Endothelial cell of umbilical vein (primary cell): ENCODE results near the gene BABAM2. TPM values are rescaled to one million over a fixed set of nuclear protein-coding genes. Genes with fewer than 3 reads are reported as not detected.
A peak's percentile ranks its signal among the peaks of the same experiment; 100 is the strongest.

ENCODE experiments used
- BruUV-seq: library from RNA; stranded (reverse); fragments of 400-500 nt; replicated peaks from 2 replicates; lab custom pipeline; 2021; lab: Mats Ljungman, UMichigan
- CTCF ChIA-PET: fragments of 300-600, 350-600 bp; sonication (Branson Sonifier 250); formaldehyde crosslinking; loops from one replicate; lab custom pipeline; 2021; ENCODE audit warnings: antibody characterized with exemption, inconsistent platforms; lab: Charles Lee
- POLR2A ChIA-PET: fragments of 300-600, 350-600 bp; sonication (Branson Sonifier 250); formaldehyde crosslinking; loops from one replicate; lab custom pipeline; 2021; ENCODE audit warnings: antibody characterized with exemption, inconsistent platforms; lab: Charles Lee
- DNase-seq: peaks from one replicate; pipeline ENCODE4 v3.0.0-alpha.2; 2011; ENCODE audit warnings: low read depth, low spot score
- FAIRE-seq: peaks from 2 replicates; lab custom pipeline; 2011; peaks lifted over from hg19 to GRCh38; lab: Jason Lieb, UNC
- H2AFZ ChIP-seq: 2 replicates; pipeline ENCODE4 v1.6.0; 2012; ENCODE audit warnings: low read depth, low read length, control low read depth, inconsistent platforms
- H3K27ac ChIP-seq: 2 replicates; pipeline ENCODE4 v1.5.1; 2011; ENCODE audit warnings: low read depth, mild to moderate bottlenecking, control low read depth, low read length, moderate library complexity; ENCODE audit not compliant: insufficient read depth
- H3K27me3 ChIP-seq, 2 experiments: 2 replicates each; pipeline versions ENCODE4 v1.6.0 to v1.6.1; 2011; ENCODE audit warnings: low read length in 2 of 2, mixed read lengths in 1 of 2; ENCODE audit not compliant: control insufficient read depth in 2 of 2, insufficient read depth in 2 of 2
- H3K36me3 ChIP-seq, 2 experiments: 2 replicates in 1 of 2; 3 replicates in 1 of 2; pipeline ENCODE4 v1.5.1; 2011; ENCODE audit warnings: low read length in 2 of 2, mild to moderate bottlenecking in 1 of 2, moderate library complexity in 1 of 2; ENCODE audit not compliant: control insufficient read depth in 2 of 2, insufficient read depth in 2 of 2; ENCODE audit errors: extremely low read depth in 1 of 2
- H3K4me1 ChIP-seq: 3 replicates; pipeline ENCODE4 v1.5.1; 2011; ENCODE audit warnings: mild to moderate bottlenecking, low read length; ENCODE audit not compliant: control insufficient read depth, insufficient read depth; ENCODE audit errors: extremely low read depth
- H3K4me2 ChIP-seq: 2 replicates; pipeline ENCODE4 v1.6.1; 2011; ENCODE audit warnings: low read length, control low read depth, mixed read lengths; ENCODE audit not compliant: insufficient read depth
- H3K4me3 ChIP-seq, 3 experiments: fragments of 200-600 bp in 1 of 3; sonication (generic), shearing (Covaris generic) in 1 of 3; replicated peaks in 1 of 3; 2 replicates each; pipeline ENCODE4 v1.5.1; 2011 to 2016; ENCODE audit warnings: control low read depth in 3 of 3, low read length in 3 of 3, mild to moderate bottlenecking in 2 of 3, inconsistent platforms in 1 of 3, low read depth in 1 of 3, moderate library complexity in 1 of 3; ENCODE audit not compliant: insufficient read depth in 1 of 3
- H3K79me2 ChIP-seq: 2 replicates; pipeline ENCODE4 v1.6.0; 2012; ENCODE audit warnings: low read length, inconsistent platforms; ENCODE audit not compliant: control insufficient read depth, insufficient read depth
- H3K9ac ChIP-seq: replicated peaks from 2 replicates; pipeline ENCODE3; 2011; ENCODE audit warnings: low read length, control low read depth; ENCODE audit not compliant: insufficient read depth; ENCODE audit errors: extremely low read depth
- H3K9me1 ChIP-seq: replicated peaks from 3 replicates; pipeline ENCODE4 v1.6.0; 2011; ENCODE audit warnings: mild to moderate bottlenecking, low read length; ENCODE audit not compliant: control insufficient read depth, insufficient read depth; ENCODE audit errors: extremely low read depth
- H3K9me3 ChIP-seq: replicated peaks from 2 replicates; pipeline ENCODE4 v1.5.1; 2012; ENCODE audit warnings: low read length, inconsistent platforms; ENCODE audit not compliant: control insufficient read depth, insufficient read depth
- H4K20me1 ChIP-seq: replicated peaks from 2 replicates; pipeline ENCODE3; 2011; ENCODE audit warnings: mild to moderate bottlenecking, low read length; ENCODE audit not compliant: control insufficient read depth, insufficient read depth; ENCODE audit errors: extremely low read depth
- CTCF ChIP-seq, 2 donors: IDR thresholded peaks; 1 replicate in 1 of 2; 2 replicates in 1 of 2; pipeline ENCODE4 v1.5.1; 2011; ENCODE audit warnings: low read length in 2 of 2, mild to moderate bottlenecking in 2 of 2, moderate library complexity in 2 of 2, control low read depth in 1 of 2, inconsistent platforms in 1 of 2, low read depth in 1 of 2; ENCODE audit not compliant: insufficient read depth in 1 of 2; ENCODE audit errors: extremely low read depth in 1 of 2
- FOS ChIP-seq: IDR thresholded peaks from 2 replicates; pipeline ENCODE4 v1.6.1; 2011; ENCODE audit warnings: mild to moderate bottlenecking, low read length, moderate library complexity, borderline replicate concordance; ENCODE audit not compliant: insufficient read depth
- GATA2 ChIP-seq: IDR thresholded peaks from 2 replicates; pipeline ENCODE4 v1.7.0; 2011; ENCODE audit warnings: low read depth, mild to moderate bottlenecking, moderate library complexity, mixed read lengths, low read length; ENCODE audit not compliant: insufficient read length, insufficient read depth
- JUN ChIP-seq: IDR thresholded peaks from 2 replicates; pipeline ENCODE4 v1.6.1; 2011; ENCODE audit warnings: borderline replicate concordance, low read depth; ENCODE audit not compliant: insufficient read length, insufficient read depth
- MYC ChIP-seq: IDR thresholded peaks from one replicate; pipeline ENCODE4 v1.6.1; 2011; ENCODE audit warnings: mild to moderate bottlenecking, low read depth, low read length
- POLR2A ChIP-seq: IDR thresholded peaks from 2 replicates; pipeline ENCODE4 v1.6.1; 2012; ENCODE audit warnings: low read depth, mild to moderate bottlenecking, control low read depth, low read length
- dilution Hi-C: fragments of 300-500 bp; cut with MboI; formaldehyde crosslinking; loops from one replicate; pipeline ENCODE4 v1.15.0; 2019; ENCODE audit warnings: low sequenced_read_pairs; ENCODE audit not compliant: extremely low pct_ligation_motif_present
- intact Hi-C: fragments of 100-400 bp; cut with micrococcal nuclease; formaldehyde crosslinking; loops from one replicate; pipeline ENCODE4 v1.10.0; 2022
- polyA plus RNA-seq, 4 experiments: library from polyadenylated mRNA; depleted of rRNA in 3 of 4; stranded (reverse) in 3 of 4; unstranded in 1 of 4; fragments of >200 nt; gene quantifications; 2 replicates each; pipeline versions ENCODE4 v1.2.1 to v1.2.3, GENCODE V29; 2011 to 2012; ENCODE audit warnings: missing spikeins in 1 of 4
- total RNA-seq: library from RNA; stranded (reverse); gene quantifications from 2 replicates; pipeline ENCODE4 v1.2.3, GENCODE V29; 2021

BABAM2 gene
- total and polyA plus RNA-seq, 2 donors (not counting 3 experiments of a cell fraction or from before 2014, with no cell fraction given) = 19.9 to 27.6 TPM

- no peaks in the 10 kb centered on the region for H3K9me1 ChIP-seq
- peak overlapping the region; percentile 29 for H3K4me2 ChIP-seq
- intact Hi-C loops (no loop called here), dilution Hi-C loops (no loop called here)
- no peaks in the 10 kb centered on the region for H3K9me3 ChIP-seq
- TF ChIP-seq CTCF (IDR thresholded peaks at IDR 0.05; ENCODE audit: extremely low read depth in 1 of 2, insufficient read depth in 1 of 2, low read depth in 1 of 2, low read length in 2 of 2) (no peak), GATA2 (no peak), JUN (no peak), MYC (no peak), POLR2A (no peak), FOS (no peak)
- no peaks in the 10 kb centered on the region for H3K79me2 ChIP-seq
- H3K27ac ChIP-seq = no peak overlapping the region
- ChIA-PET CTCF (no interaction called here), POLR2A (no interaction called here)
- no peak for DNase-seq
- H3K27me3 ChIP-seq = no peaks in the 10 kb centered on the region
- H3K4me3 ChIP-seq = no peak overlapping the region
- H4K20me1 ChIP-seq = no peaks in the 10 kb centered on the region
- no peak for FAIRE-seq
- BruUV-seq = no TSS peak
- peaks cover 4% of the 10 kb centered on the region for H3K4me1 ChIP-seq
- H3K9ac ChIP-seq = no peak overlapping the region
- H2AFZ ChIP-seq = no peak overlapping the region
- no peaks in the 10 kb centered on the region for H3K36me3 ChIP-seq
Observed at GRCh38 chr2:27875089-27875881, 15.2 kb upstream of the BABAM2 start.
